ENCODE results near the gene COL6A2. TPM values are rescaled to one million over a fixed set of nuclear protein-coding genes. Genes with fewer than 3 reads are reported as not detected.

The COL6A2 gene
- total RNA-seq, 1 experiment from 2014 or later, result 129 TPM

DNA sequence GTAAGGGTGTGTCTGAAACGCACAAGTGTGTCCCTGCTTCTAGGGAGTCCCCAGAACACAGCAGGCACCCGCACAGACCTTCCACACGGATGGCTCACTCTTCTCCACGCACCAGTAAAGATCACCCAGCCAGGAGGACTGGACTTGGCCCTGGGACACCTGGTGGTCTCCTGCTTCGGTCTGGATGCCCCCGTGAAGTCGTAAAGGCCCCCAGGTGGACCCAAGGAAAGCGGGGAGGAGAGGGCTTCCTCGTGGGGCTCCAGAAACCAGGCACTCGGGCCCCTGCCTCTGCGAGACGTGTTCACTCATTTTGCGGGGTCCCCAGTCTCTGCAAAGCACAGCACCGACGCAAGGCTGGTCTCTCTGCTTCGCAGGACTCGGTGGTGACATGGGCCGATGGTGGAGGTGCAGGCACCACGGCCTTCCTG lies 20.2 kb upstream of the COL6A2 start:
- H4K91ac ChIP-seq (ENCODE audit: insufficient read length, low read depth, low read length), result no peak overlapping the region
- H3K23ac ChIP-seq (ENCODE audit: insufficient read length, low read depth, low read length), result no peak overlapping the region
- no peaks in the 10 kb centered on the region for H3K9me3 ChIP-seq (ENCODE audit: control insufficient read depth, low read depth, low read length)
- no peaks in the 10 kb centered on the region for H3K4me1 Mint-ChIP-seq
- H3K27me3 Mint-ChIP-seq (ENCODE audit: low read depth), result peaks cover 10% of the 10 kb centered on the region
- H3K4ac ChIP-seq (ENCODE audit: low read depth, low read length), result no peak overlapping the region
- no peaks in the 10 kb centered on the region; a peak in 1 of 7 replicates for H3K36me3 Mint-ChIP-seq (ENCODE audit: insufficient read depth in 1 of 3, low read depth in 3 of 3)
- H3K4me3 Mint-ChIP-seq, result no peak overlapping the region
- H3K27me3 ChIP-seq (ENCODE audit: insufficient read depth, low read length), result no peaks in the 10 kb centered on the region
- WGBS (ENCODE audit: extremely low coverage, insufficient read length, low lambda C conversion rate), result no CpG with 5 or more reads among the region's 19 CpGs
- no peak overlapping the region for H3K27ac ChIP-seq (ENCODE audit: insufficient read length, low read depth, low read length)
- no peaks in the 10 kb centered on the region for H3K79me2 ChIP-seq (ENCODE audit: insufficient read depth, low read length)
- H2BK5ac ChIP-seq (ENCODE audit: insufficient read length, low read length), result no peak overlapping the region
- H4K20me1 ChIP-seq (ENCODE audit: control insufficient read depth, insufficient read depth, insufficient read length), result no peaks in the 10 kb centered on the region
- no peaks in the 10 kb centered on the region for H3K4me1 ChIP-seq (ENCODE audit: insufficient read depth, low read length)
- no peak overlapping the region for H2AFZ ChIP-seq (ENCODE audit: low read length)
- no peak overlapping the region for H4K8ac ChIP-seq (replicated peaks; ENCODE audit: insufficient read length, low read depth, low read length)
- H3K4me2 ChIP-seq (ENCODE audit: insufficient read depth, insufficient read length, low read length), result no peak overlapping the region
- no peak overlapping the region for H3T11ph ChIP-seq (ENCODE audit: low read length)
- no peak overlapping the region; a peak in 1 of 7 replicates for H3K27ac Mint-ChIP-seq
- H2BK120ac ChIP-seq (ENCODE audit: low read depth, low read length, poor library complexity, severe bottlenecking), result no peak overlapping the region
- no peak overlapping the region for H2AK5ac ChIP-seq (ENCODE audit: insufficient read length, low read length)
- H4K5ac ChIP-seq (ENCODE audit: insufficient read length, low read depth, low read length), result no peak overlapping the region
- H3K18ac ChIP-seq (ENCODE audit: insufficient read length, low read depth, low read length), result no peak overlapping the region
- H3K23me2 ChIP-seq (ENCODE audit: insufficient read length, low read depth, low read length, poor library complexity, severe bottlenecking), result no peaks in the 10 kb centered on the region
- H3K79me1 ChIP-seq (ENCODE audit: insufficient read depth, low read depth, low read length, poor library complexity, severe bottlenecking), result no peaks in the 10 kb centered on the region
- no peak overlapping the region for H2BK12ac ChIP-seq (ENCODE audit: insufficient read length, low read depth, low read length)
- H2BK20ac ChIP-seq (ENCODE audit: low read depth, low read length, poor library complexity, severe bottlenecking), result no peak overlapping the region
- H3K9me3 Mint-ChIP-seq, result no peaks in the 10 kb centered on the region; a peak in 2 of 5 replicates
- peak; percentile 18 for DNase-seq
- H3K56ac ChIP-seq (ENCODE audit: insufficient read length, low read depth, low read length), result no peak overlapping the region
- no peak for TF ChIP-seq CTCF (conservative IDR thresholded peaks at IDR 0.05)
- H2BK15ac ChIP-seq (ENCODE audit: low read depth, low read length), result no peak overlapping the region
- peak overlapping the region; percentile 61; the same call in 1 of the 2 replicates for H3K14ac ChIP-seq (ENCODE audit: insufficient read depth, low read length)
- no peak overlapping the region for H3K9ac ChIP-seq (ENCODE audit: extremely low read depth, insufficient read length, low read length)

Data from H9 (cell line).